ENCODE results near the gene SKA1.
"Not testable (repeated sequence)": the region's sequence is repeated elsewhere in the genome, so short reads cannot be mapped to it uniquely, and the experiment has no call there.

SKA1 gene

GRCh38 chr18:50432915-50433314, 58.1 kb downstream of the SKA1 start:
- DNase-seq, result no peak

- DNase-seq, result not testable (repeated sequence)
Observed at GRCh38 chr18:50436742-50437141, 61.9 kb downstream of the SKA1 start.

DNA sequence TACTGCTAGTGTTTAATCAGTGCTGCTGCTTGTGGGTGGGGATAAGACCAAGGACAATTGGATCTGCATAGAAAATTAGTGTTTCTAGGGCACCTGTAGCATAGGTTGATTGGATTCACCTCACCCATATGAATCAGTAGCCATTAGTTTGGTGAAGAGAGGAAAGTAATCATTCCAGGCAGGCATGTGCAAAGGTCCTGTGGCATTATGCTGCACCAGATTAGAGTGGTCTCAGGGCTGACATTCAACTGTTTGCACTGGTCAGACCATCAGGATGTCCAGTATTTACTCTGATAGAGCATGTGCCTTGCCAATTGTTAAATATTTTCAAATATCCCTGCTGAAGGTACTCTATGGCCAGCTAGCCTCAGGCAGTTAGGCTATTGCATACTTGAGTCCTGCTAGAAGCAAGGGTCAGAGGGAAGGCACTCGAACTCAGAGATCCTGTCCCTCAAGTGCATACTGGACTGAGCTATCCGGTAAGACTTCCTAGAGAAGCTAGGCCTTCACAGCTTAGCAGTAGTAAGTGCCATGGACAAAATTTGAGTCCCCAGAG, 64.7 kb downstream of the SKA1 start:
- DNase-seq, result no peak

- DNase-seq, result no peak
Observed at GRCh38 chr18:50441016-50441415, 66.2 kb downstream of the SKA1 start.

DNA sequence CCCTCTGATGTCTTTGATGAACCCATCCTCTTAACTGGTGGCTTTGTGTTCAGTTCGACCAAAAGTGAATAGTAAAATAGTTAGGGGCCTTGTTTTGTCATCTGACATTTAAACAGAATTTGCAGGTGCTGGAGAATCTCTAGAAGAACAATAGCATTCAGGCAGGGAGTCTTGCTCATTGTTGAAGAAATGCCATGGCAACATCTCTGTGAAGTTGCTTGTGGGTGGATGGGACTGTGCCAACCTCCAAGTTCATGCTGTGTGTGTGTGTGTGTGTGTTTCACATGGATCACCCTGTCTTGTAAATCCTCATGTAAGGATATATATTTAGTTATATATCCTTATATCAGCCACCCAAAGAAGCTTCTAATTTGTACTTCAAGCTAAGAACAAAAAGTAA, 66.7 kb downstream of the SKA1 start:
- no peak for DNase-seq
